HG02798 (cell line): ENCODE measurements around the gene CFAP45.
A peak's percentile ranks its signal among the peaks of the same experiment; 100 is the strongest.
"Not testable (repeated sequence)": the region's sequence is repeated elsewhere in the genome, so short reads cannot be mapped to it uniquely, and the experiment has no call there.

ENCODE experiments used
- ATAC-seq: cut with Tn5 transposase; IDR thresholded peaks from one replicate; pipeline ENCODE4 v1.9.1; 2021; ENCODE audit warnings: mild to moderate bottlenecking; ENCODE audit not compliant: unreplicated experiment, poor library complexity

Gene CFAP45

DNA sequence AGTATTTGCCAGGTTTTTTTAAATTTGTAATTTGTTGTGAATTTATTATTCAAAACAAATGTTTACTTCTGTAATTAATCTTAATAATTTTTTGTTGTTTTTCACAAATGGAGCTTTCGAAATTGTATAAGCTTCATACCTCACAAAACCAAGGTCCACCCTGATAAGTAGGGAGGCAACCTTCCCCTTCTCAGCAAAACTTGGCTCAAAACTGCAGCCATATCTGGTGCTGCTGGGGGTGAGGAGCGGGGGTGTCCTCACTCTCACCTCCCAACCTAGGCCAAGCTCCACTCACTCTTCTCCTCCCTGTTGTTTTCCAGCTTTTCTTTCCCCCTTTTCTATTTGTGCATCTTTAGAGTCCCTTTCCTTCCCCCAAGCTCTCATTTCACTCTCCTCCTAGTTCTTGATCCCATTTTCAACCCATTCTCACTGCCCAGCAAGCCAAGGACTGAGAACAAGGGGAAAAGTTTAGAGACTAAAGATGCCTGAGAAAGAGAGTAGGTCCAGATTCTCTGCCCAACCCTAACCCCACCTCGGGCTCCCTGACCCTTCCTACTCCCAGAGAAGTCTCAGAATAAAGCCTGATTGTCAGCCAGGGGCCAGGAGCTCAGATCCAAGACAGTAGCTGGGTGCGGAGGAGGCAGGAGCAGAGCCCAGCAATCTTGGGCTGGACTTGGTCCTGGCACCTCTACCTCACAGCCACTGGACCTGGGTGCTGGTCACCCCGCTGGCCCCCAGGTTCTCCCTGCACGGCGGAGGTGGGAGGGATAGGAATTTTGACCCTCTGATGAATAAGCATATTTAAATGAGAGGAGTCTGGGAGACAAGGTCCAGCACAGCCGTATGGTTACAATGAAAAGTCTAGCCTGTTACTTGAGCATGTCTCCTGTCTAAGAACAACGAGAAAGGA, 8.3 kb upstream of the CFAP45 start:
- ATAC-seq, result no peak

- ATAC-seq, result no peak
Observed at GRCh38 chr1:159906960-159907359, 7.0 kb upstream of the CFAP45 start.

- ATAC-seq, result not testable (repeated sequence)
Observed at GRCh38 chr1:159904036-159904435, 4.1 kb upstream of the CFAP45 start.

DNA sequence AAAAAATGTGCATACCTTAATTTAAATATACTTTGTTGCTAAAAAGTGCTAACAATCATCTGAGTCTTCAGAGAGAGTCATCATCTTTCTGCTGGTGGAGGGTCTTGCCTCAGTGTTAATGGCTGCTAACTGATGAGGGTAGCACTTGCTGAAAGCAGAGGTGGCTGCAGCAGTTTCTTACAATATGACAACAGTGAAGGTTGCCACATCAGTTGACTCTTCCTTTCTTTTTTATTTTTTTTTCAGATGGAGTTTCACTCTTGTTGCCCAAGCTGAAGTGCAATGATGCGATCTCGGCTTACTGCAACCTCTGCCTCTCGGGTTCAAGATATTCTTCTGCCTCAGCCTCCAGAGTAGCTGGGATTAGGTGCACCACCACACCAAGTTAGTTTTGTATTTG, 2.6 kb upstream of the CFAP45 start:
- ATAC-seq, result no peak

DNA sequence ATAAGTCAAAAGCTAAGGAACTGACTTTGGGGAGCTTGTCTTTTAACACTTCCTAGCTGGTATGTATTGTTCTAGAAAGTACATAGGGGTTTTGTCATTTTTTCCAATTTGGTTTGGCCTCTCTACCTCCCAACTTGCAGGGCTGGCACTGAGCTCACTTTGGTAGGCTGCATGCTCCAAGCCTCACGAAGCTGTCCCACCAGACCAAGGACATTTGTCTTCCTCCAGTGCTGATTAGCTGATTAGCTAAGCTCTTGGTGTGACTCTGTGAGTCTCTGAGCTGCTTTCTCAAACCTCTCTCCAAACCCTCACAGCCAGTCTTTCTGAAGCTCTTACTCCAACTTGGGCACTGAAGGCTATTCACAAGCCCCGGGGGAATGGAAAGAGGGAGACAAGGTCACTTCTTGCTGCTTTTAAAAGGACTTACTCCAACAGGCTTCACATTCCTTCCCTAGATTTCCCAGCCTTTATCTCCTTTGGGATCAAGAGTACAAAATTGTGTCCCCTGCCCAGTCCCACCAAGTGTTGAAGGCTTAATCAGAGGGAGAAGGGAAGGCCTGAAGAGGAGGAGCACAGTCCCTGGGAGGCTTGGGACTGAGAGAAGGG, 893 bp upstream of the CFAP45 start:
- no peak for ATAC-seq

DNA sequence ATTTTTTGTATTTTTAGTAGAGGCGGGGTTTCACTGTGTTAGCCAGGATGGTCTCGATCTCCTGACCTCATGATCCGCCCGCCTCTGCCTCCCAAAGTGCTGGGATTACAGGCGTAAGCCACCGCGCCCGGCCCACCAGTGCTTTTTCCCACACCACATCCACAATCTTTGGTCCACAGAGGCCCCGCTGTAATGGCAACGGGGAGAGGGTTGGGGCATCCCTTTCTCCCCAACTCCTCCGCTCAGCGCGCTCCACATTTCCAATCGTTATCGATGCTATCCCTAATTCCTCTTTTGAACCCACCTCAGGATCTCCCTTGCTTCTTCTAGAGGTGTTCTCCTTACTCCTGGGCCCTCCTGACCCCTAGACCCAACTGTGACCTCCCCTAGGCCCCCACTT, 331 bp downstream of the CFAP45 start:
- not testable (repeated sequence) for ATAC-seq

- ATAC-seq, result no peak
Observed at GRCh38 chr1:159898527-159898926, 1.4 kb downstream of the CFAP45 start.

- no peak for ATAC-seq
Observed at GRCh38 chr1:159897962-159898361, 2.0 kb downstream of the CFAP45 start.

DNA sequence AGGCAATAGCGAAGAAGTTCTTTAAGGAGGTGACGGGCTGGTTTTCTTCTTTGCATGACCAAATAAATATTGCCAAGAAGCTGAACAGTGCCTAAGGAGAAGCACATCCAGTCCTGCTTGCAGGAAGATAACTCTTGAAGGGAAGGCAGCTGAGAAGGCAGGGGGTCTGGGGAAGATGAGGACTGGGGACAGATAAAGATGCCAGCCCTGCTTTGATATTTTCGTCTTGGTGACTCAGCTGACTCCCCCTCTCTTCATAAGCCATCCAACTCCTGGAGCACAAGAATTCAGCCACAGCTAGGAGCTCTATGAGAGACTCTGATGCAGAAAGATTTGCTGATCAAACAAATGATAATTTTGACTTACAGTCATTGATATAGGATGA, 3.4 kb downstream of the CFAP45 start:
- ATAC-seq, result no peak

GRCh38 chr1:159895836-159896545, 4.0 kb downstream of the CFAP45 start:
- ATAC-seq, result no peak

GRCh38 chr1:159895286-159895685, 4.7 kb downstream of the CFAP45 start:
- no peak for ATAC-seq

GRCh38 chr1:159892944-159893343, 7.0 kb downstream of the CFAP45 start:
- ATAC-seq, result no peak

DNA sequence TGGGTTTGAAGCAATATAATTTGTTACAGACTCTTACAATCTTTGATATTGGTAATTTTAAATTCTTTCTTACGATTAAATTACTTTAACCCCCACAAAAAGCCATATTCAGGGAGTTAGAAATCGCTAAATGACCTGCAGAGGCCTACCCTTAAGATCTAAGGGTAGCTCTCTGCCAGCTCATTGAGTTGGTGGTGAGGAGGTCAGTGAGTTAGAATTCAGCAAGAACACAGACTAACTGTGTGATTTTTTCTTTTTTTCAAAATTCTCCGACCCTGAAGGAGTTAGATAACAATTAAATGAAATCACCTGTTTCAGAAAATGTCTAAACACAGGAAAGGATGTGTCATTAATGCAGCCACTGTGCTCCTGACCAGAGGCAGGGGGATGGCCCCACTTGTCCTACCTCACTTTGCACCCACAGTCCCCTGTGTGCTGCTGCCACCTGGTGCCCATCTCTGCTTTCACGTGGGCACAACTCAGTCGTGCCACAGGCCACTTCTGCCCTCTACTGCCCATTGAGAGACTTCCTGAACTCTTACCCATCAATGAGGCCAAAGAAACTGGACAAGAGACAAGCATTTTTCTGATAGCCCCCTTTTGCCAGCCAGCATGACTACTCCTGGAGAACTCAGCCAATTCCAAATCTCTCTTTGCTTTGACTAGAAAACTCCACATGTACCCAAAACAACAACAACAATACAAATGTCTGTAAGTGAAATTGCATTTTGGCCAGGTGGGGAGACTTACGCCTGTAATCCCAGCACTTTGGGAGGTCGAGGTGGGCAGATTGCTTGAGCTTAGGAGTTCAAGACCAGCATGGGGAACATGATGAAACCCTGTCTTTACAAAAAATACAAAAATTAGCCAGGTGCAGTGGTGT, 8.4 kb downstream of the CFAP45 start:
- ATAC-seq, result peak; percentile 74

- no peak for ATAC-seq
Observed at GRCh38 chr1:159890390-159890789, 9.6 kb downstream of the CFAP45 start.

- peak; percentile 88 for ATAC-seq
Observed at GRCh38 chr1:159889821-159890252, 10.1 kb downstream of the CFAP45 start.

DNA sequence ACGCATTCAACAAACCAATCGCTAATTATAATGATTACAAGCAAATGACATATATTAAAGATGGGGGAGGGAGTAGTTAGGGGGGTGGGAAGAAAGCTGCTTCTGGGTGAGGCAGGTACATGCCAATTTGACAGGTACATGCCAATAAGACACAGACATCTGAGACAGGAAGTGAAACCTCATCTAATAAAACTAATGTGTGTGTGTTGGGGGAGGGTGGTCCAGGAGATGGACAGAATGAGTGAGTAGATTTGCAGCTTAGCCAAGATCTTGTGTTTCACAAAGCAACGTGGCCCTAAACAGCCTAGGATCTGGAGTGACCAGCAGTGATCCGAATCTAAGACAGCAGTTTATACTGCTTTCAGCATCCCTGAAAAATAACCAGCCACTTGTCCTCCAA, 10.8 kb downstream of the CFAP45 start:
- no peak for ATAC-seq

GRCh38 chr1:159884296-159884695, 15.7 kb downstream of the CFAP45 start:
- ATAC-seq, result no peak

DNA sequence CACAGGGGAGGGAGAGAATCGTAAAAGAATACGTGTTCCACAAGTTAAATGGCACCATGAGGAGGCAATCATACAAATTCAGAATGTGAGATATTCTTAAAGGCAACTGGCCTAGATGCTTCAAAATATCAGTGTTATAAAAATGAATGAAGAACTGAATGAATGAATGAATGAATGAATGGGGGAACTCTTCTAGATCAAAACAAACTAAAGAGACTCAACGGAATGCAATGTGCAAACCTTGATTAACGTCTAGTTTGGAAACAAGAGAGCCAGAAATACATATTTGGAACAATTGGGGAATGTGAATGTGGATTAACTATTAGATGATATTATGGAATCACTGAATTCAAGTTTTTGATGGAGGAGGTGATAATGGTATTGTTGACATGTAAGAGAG, 16.8 kb downstream of the CFAP45 start:
- no peak for ATAC-seq

- ATAC-seq, result no peak
Observed at GRCh38 chr1:159882527-159882862, 17.5 kb downstream of the CFAP45 start.
